ENCODE measurements around the gene ARIH1. TPM values are rescaled to one million over a fixed set of nuclear protein-coding genes. Genes with fewer than 3 reads are reported as not detected.

Gene ARIH1
- total RNA-seq, 6 experiments from 2014 or later = 138 to 171 (median 159) TPM

DNA sequence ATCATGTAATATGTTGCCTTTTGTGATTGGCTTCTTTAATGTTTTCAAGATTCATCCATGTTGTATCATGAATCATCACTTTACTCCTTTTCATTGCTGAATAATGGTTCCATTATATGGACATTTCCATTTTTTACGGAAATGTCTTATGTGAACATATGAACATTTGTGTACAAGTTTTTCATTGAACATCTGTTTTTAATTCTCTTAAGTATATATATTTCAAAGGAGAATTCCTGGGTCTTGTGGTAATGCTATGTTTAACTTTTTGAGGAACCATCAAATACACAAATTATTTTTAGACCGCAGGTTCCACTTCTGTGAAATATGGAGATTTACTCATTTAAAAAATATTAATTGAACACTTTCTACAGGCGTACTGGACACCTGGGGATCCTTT is 85.7 kb downstream of the ARIH1 start:
- H3K36me3 Mint-ChIP-seq (ENCODE audit: low read depth) = peaks cover 57% of the 10 kb centered on the region
- no peak for DNase-seq
- H3K4me3 Mint-ChIP-seq = no peak overlapping the region
- H3K4me1 Mint-ChIP-seq (ENCODE audit: low read depth) = peaks cover 65% of the 10 kb centered on the region
- H3K27me3 Mint-ChIP-seq (ENCODE audit: insufficient read depth) = no peaks in the 10 kb centered on the region
- H3K9me3 Mint-ChIP-seq = no peaks in the 10 kb centered on the region
- TF ChIP-seq, protein P1, sequence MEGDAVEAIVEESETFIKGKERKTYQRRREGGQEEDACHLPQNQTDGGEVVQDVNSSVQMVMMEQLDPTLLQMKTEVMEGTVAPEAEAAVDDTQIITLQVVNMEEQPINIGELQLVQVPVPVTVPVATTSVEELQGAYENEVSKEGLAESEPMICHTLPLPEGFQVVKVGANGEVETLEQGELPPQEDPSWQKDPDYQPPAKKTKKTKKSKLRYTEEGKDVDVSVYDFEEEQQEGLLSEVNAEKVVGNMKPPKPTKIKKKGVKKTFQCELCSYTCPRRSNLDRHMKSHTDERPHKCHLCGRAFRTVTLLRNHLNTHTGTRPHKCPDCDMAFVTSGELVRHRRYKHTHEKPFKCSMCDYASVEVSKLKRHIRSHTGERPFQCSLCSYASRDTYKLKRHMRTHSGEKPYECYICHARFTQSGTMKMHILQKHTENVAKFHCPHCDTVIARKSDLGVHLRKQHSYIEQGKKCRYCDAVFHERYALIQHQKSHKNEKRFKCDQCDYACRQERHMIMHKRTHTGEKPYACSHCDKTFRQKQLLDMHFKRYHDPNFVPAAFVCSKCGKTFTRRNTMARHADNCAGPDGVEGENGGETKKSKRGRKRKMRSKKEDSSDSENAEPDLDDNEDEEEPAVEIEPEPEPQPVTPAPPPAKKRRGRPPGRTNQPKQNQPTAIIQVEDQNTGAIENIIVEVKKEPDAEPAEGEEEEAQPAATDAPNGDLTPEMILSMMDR (IDR thresholded peaks at IDR 0.05) = no peak
- no peak overlapping the region for H3K27ac Mint-ChIP-seq

DNA sequence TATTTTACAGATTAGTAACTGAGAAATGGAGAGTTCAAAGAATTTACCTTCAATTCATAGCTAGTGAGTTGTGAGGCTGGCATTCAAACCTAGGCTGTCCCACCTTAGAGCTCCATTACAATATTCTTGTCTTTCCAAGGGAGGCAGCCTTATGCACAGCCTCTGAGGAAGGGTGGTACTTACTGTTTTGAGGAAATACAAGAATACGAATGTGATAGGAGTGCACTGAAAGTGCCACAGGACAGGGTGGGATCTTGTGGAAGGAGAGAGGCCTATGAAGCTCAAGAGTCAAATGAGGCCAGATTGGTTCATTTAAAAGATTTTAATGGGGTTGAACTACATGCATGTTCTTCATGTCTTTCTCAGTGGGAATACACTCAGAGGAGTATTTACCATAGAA is 86.3 kb downstream of the ARIH1 start:
- H3K27ac Mint-ChIP-seq = no peak overlapping the region
- TF ChIP-seq, protein P1 (IDR thresholded peaks at IDR 0.05) = no peak
- H3K27me3 Mint-ChIP-seq (ENCODE audit: insufficient read depth) = no peaks in the 10 kb centered on the region
- DNase-seq = no peak
- no peaks in the 10 kb centered on the region for H3K9me3 Mint-ChIP-seq
- H3K36me3 Mint-ChIP-seq (ENCODE audit: low read depth) = peaks cover 50% of the 10 kb centered on the region
- no peak overlapping the region for H3K4me3 Mint-ChIP-seq
- H3K4me1 Mint-ChIP-seq (ENCODE audit: low read depth) = peaks cover 58% of the 10 kb centered on the region

DNA sequence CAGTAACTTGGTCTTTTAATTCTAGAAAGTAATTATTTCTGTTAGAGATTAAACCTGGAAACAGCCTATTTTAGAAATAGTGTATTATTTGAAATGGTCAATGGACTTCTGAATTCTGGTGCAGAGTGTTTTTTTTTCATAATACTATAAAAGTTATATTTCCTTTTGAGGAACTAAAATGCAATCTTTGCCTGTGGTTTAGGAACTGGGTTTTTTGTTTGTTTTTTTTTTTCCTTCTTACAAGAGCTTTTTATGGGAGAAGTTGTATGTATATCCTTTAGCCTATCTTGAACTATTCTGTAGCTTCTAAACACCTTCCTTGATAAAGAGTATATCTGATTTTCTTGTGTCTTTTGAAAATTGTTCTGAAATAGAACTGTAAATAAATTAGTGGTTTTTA is 88.3 kb downstream of the ARIH1 start:
- Mint-ChIP-seq H3K36me3 (ENCODE audit: low read depth) (peaks cover 37% of the 10 kb centered on the region), H3K27me3 (ENCODE audit: insufficient read depth) (no peaks in the 10 kb centered on the region), H3K4me3 (no peak overlapping the region), H3K27ac (no peak overlapping the region; the same call in 1 of the 2 replicates), H3K4me1 (ENCODE audit: low read depth) (peaks cover 39% of the 10 kb centered on the region), H3K9me3 (no peaks in the 10 kb centered on the region)
- TF ChIP-seq, protein P1 (IDR thresholded peaks at IDR 0.05) = no peak
- no peak for DNase-seq

DNA sequence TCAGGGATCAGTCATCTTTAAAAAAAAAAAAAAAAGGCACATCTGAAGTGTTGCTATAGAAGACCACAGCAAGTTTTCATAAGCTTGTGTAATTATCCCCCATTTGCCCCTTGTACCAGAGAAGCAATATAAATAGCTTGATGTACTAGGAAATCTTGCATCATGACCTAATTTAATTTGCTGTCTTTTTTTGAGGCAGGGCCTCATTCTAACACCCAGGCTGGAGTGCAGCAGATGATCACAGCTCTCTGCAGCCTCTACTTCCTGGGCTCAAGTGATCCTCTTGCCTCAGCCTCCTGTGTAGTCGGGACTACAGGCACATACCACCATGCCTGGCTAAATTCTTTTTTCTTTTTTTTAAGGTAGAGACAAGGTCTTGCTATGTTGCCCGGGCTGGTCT is 88.7 kb downstream of the ARIH1 start:
- peaks cover 34% of the 10 kb centered on the region for H3K4me1 Mint-ChIP-seq (ENCODE audit: low read depth)
- no peak overlapping the region for H3K27ac Mint-ChIP-seq
- H3K27me3 Mint-ChIP-seq (ENCODE audit: insufficient read depth) = no peaks in the 10 kb centered on the region
- no peak overlapping the region for H3K4me3 Mint-ChIP-seq
- H3K9me3 Mint-ChIP-seq = no peaks in the 10 kb centered on the region
- TF ChIP-seq, protein P1 (IDR thresholded peaks at IDR 0.05) = no peak
- no peak for DNase-seq
- H3K36me3 Mint-ChIP-seq (ENCODE audit: low read depth) = peaks cover 35% of the 10 kb centered on the region

DNA sequence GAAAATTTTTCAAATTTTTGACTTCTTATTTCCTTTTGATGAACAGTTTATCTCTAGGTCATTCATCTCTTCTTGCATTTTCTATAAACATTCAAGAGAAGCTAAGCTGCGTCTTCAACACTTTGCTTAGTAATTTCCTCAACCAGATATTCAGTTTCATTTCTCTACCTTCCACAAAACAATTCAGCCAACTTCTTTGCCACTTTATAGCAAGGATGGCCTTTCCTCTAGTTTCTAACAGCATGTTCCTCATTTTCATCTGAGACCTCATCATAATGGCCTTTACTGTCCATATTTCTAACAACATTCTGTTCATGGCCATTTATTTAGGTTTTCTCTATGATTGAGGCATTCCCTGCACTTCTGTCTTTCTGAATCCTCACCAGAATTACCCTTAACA is 90.0 kb downstream of the ARIH1 start:
- TF ChIP-seq, protein P1 (IDR thresholded peaks at IDR 0.05) = no peak
- peaks cover 25% of the 10 kb centered on the region for H3K4me1 Mint-ChIP-seq (ENCODE audit: low read depth)
- DNase-seq = no peak
- H3K27ac Mint-ChIP-seq = no peak overlapping the region
- no peak overlapping the region for H3K4me3 Mint-ChIP-seq
- H3K36me3 Mint-ChIP-seq (ENCODE audit: low read depth) = peaks cover 31% of the 10 kb centered on the region
- no peaks in the 10 kb centered on the region for H3K27me3 Mint-ChIP-seq (ENCODE audit: insufficient read depth)
- H3K9me3 Mint-ChIP-seq = no peaks in the 10 kb centered on the region

DNA sequence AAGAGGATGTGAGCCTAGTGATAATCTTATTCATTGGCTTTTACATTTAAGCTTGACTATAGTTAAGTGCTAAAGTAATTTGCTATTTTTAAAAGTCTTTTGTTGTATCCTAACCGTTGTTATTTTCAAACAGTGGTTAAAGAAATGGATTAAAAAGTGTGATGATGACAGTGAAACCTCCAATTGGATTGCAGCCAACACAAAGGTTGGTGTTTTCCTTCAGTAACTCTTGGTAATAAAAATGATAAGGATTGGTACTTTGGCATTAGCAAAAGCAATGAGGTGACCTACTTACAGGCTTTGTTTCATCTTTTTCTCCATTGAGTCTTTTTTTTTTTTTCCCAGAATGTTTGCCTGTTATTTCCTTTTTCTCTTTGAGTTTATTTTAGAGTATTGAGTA is 92.8 kb downstream of the ARIH1 start:
- Mint-ChIP-seq H3K27ac (no peak overlapping the region), H3K9me3 (no peaks in the 10 kb centered on the region), H3K4me1 (ENCODE audit: low read depth) (peaks cover 12% of the 10 kb centered on the region), H3K36me3 (ENCODE audit: low read depth) (peaks cover 34% of the 10 kb centered on the region), H3K4me3 (no peak overlapping the region), H3K27me3 (ENCODE audit: insufficient read depth) (no peaks in the 10 kb centered on the region)
- TF ChIP-seq, protein P1 (IDR thresholded peaks at IDR 0.05) = no peak
- DNase-seq = no peak
